Tibial nerve (tissue), 4 donors: ENCODE measurements around the gene FOXK1. TPM values are rescaled to one million over a fixed set of nuclear protein-coding genes. Genes with fewer than 3 reads are reported as not detected.

Source experiments
- DNase-seq, 2 donors: peaks; one replicate each; pipeline ENCODE4 v3.0.0-alpha.2; 2019; ENCODE audit warnings: low spot score in 2 of 2
- H3K27ac ChIP-seq, 4 donors: fragments of 200-600 bp; sonication (generic) in 3 of 4; one replicate each; pipeline ENCODE4 v1.5.1; 2017 to 2019; ENCODE audit warnings: mild to moderate bottlenecking in 1 of 4
- H3K27me3 ChIP-seq, 2 donors: fragments of 200-600 bp; sonication (generic) in 1 of 2; one replicate each; pipeline versions ENCODE4 v1.5.1 to v1.6.0; 2017 to 2019
- H3K36me3 ChIP-seq, 3 donors: fragments of 200-600 bp; sonication (generic); one replicate each; pipeline ENCODE4 v1.5.1; 2018 to 2019
- H3K4me1 ChIP-seq, 4 donors: fragments of 200-600 bp; sonication (generic) in 3 of 4; one replicate each; pipeline ENCODE4 v1.5.1; 2017 to 2019
- H3K4me3 ChIP-seq, 4 donors: fragments of 200-600 bp; sonication (generic) in 3 of 4; one replicate each; pipeline ENCODE4 v1.5.1; 2017 to 2019; ENCODE audit warnings: mild to moderate bottlenecking in 1 of 4, moderate library complexity in 1 of 4
- H3K9me3 ChIP-seq, 4 donors: fragments of 200-600 bp; sonication (generic) in 3 of 4; one replicate each; pipeline ENCODE4 v1.5.1; 2017 to 2019
- CTCF ChIP-seq, 5 experiments: fragments of 200-600 bp in 3 of 5; fragments of 450-650 bp in 2 of 5; sonication (generic) in 3 of 5; IDR thresholded peaks; one replicate each; pipeline ENCODE4 v1.5.1; 2016 to 2019; ENCODE audit warnings: antibody characterized with exemption in 5 of 5, mild to moderate bottlenecking in 3 of 5, moderate library complexity in 2 of 5
- EP300 ChIP-seq, 2 donors: sonication (generic); formaldehyde crosslinking; IDR thresholded peaks; one replicate each; pipeline ENCODE4 v1.6.1; 2017; ENCODE audit warnings: antibody characterized with exemption in 2 of 2, mild to moderate bottlenecking in 1 of 2
- POLR2A ChIP-seq, 2 donors: fragments of 450-650 bp; IDR thresholded peaks; one replicate each; pipeline ENCODE4 v1.6.1; 2017; ENCODE audit warnings: antibody characterized with exemption in 2 of 2, mild to moderate bottlenecking in 2 of 2, moderate library complexity in 2 of 2
- WGBS, 2 donors: methylation state at CpG; one replicate each; pipeline ENCODE4 v1.1.5; 2018; 5-methylcytosine and 5-hydroxymethylcytosine counted together
- total RNA-seq, 4 donors: library from RNA; depleted of rRNA; stranded (reverse); fragments of >200 nt; gene quantifications; one replicate each; pipeline ENCODE4 v1.1.0, GENCODE V29; 2016

Gene FOXK1
- total RNA-seq, 4 donors from 2014 or later: 24.5 to 47.3 (median 26.4) TPM

GRCh38 chr7:4808565-4808964 lies 126.5 kb downstream of the FOXK1 start:
- WGBS, 2 donors: 71 to 72% methylated on average over 36 to 37 of the region's 37 CpGs
- no peaks in the 10 kb centered on the region for H3K9me3 ChIP-seq
- TF ChIP-seq CTCF (IDR thresholded peaks at IDR 0.05): no peak
- TF ChIP-seq POLR2A (IDR thresholded peaks at IDR 0.05): no peak
- TF ChIP-seq EP300 (IDR thresholded peaks at IDR 0.05): no peak
- no peaks in the 10 kb centered on the region for H3K27me3 ChIP-seq
- peaks cover 0 to 25% (median 2%) of the 10 kb centered on the region in 4 donors for H3K4me1 ChIP-seq
- no peak for DNase-seq
- H3K27ac ChIP-seq: peak overlapping the region in 3 of 4 donors; percentile 40 to 81 (median 67)
- H3K4me3 ChIP-seq: no peak overlapping the region
- H3K36me3 ChIP-seq: peaks cover 0 to 63% (median 0%) of the 10 kb centered on the region in 3 donors

DNA sequence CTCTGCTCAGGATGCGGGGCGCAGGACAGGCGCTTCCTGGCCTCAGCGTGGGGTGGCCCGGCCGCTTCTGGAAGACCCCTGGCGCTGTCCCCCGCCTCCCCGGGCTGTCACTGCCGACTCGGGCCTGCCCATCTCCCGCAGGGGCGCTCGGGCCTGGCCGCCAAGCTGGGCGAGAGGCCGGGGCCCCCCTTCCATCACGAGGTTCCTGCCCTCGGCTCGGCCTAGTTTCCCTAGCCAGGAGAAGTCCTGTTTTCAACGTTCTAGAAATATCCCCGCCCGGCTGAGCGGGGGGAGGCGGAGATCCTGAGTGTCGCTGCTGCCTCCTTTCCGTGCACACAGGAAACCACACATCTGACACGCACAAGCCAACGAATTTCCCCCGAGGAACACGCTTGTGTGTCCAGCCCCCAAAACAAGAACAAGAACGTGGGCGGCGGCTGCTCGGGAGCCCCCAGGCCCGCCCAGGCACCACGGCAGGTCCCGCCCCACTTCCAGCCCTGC lies 127.0 kb downstream of the FOXK1 start:
- Histone ChIP-seq H3K27me3 (no peaks in the 10 kb centered on the region), H3K36me3 (peaks cover 0 to 63% (median 0%) of the 10 kb centered on the region in 3 donors), H3K4me3 (peak overlapping the region in 1 of 4 donors; percentile 32), H3K27ac (peak overlapping the region in 3 of 4 donors; percentile 53 to 77 (median 56)), H3K9me3 (no peaks in the 10 kb centered on the region), H3K4me1 (peaks cover 0 to 25% (median 2%) of the 10 kb centered on the region in 4 donors)
- TF ChIP-seq EP300 (IDR thresholded peaks at IDR 0.05): no peak
- TF ChIP-seq POLR2A (IDR thresholded peaks at IDR 0.05): peak in 1 of 2 donors; percentile 19
- no peak for DNase-seq
- 71 to 79% methylated on average over 29 to 38 of the region's 38 CpGs for WGBS, 2 donors

GRCh38 chr7:4809666-4810065 lies 127.6 kb downstream of the FOXK1 start:
- no peak for TF ChIP-seq POLR2A (IDR thresholded peaks at IDR 0.05)
- TF ChIP-seq CTCF (IDR thresholded peaks at IDR 0.05): no peak
- no peak for TF ChIP-seq EP300 (IDR thresholded peaks at IDR 0.05)
- peaks cover 0 to 25% (median 2%) of the 10 kb centered on the region in 4 donors for H3K4me1 ChIP-seq
- H3K27me3 ChIP-seq: no peaks in the 10 kb centered on the region
- no peak for DNase-seq
- no peaks in the 10 kb centered on the region for H3K9me3 ChIP-seq
- peak overlapping the region in 1 of 4 donors; percentile 32 for H3K4me3 ChIP-seq
- WGBS, 2 donors: 76 to 84% methylated on average over 14 of the region's 14 CpGs
- peaks cover 0 to 63% (median 0%) of the 10 kb centered on the region in 3 donors for H3K36me3 ChIP-seq
- H3K27ac ChIP-seq: peak overlapping the region in 2 of 4 donors; percentile 56 to 77

DNA sequence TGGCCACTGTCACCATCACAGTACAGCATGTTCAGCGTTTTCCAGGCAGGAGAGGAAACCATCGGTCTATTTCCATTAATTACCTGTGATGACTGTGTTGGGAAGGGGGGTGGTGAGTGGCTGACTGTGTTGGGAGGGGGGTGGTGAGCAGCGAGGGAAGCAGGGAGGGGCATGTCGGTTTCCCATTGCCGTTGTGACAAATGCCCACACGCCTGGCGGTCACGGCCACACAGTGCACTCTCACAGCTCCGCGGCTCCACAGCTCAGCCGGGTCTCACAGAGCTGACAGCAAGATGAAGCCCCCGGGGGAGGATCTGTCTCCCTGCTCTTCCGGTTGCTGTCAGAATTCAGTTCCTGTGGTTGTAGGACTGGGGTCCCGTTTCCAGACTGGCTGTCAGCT lies 132.3 kb downstream of the FOXK1 start:
- TF ChIP-seq CTCF (IDR thresholded peaks at IDR 0.05) (no peak), EP300 (IDR thresholded peaks at IDR 0.05) (no peak), POLR2A (IDR thresholded peaks at IDR 0.05) (no peak)
- H3K9me3 ChIP-seq: no peaks in the 10 kb centered on the region
- 68 to 73% methylated on average over 13 to 14 of the region's 14 CpGs for WGBS, 2 donors
- H3K27ac ChIP-seq: no peak overlapping the region
- peaks cover 0 to 73% (median 0%) of the 10 kb centered on the region in 3 donors for H3K36me3 ChIP-seq
- no peak for DNase-seq
- H3K27me3 ChIP-seq: no peaks in the 10 kb centered on the region
- peaks cover 0 to 15% (median 0%) of the 10 kb centered on the region in 4 donors for H3K4me1 ChIP-seq
- H3K4me3 ChIP-seq: no peak overlapping the region

GRCh38 chr7:4815121-4815520 lies 133.0 kb downstream of the FOXK1 start:
- Histone ChIP-seq H3K4me3 (no peak overlapping the region), H3K4me1 (peaks cover 0 to 21% (median 0%) of the 10 kb centered on the region in 4 donors), H3K27ac (no peak overlapping the region), H3K9me3 (no peaks in the 10 kb centered on the region), H3K27me3 (no peaks in the 10 kb centered on the region), H3K36me3 (peaks cover 0 to 68% (median 0%) of the 10 kb centered on the region in 3 donors)
- TF ChIP-seq EP300 (IDR thresholded peaks at IDR 0.05) (no peak), POLR2A (IDR thresholded peaks at IDR 0.05) (no peak), CTCF (IDR thresholded peaks at IDR 0.05) (no peak)
- WGBS, 2 donors: 91 to 98% methylated on average over 7 to 8 of the region's 14 CpGs
- DNase-seq: no peak
